GM12878 (cell line): ENCODE results near the gene EMP2. TPM values are rescaled to one million over a fixed set of nuclear protein-coding genes. Genes with fewer than 3 reads are reported as not detected.

Experiments
- CREB1 ChIP-seq: IDR thresholded peaks from 2 replicates; pipeline ENCODE4 v1.6.1; 2012; ENCODE audit warnings: low read depth, mild to moderate bottlenecking, inconsistent platforms
- E2F4 ChIP-seq: IDR thresholded peaks from 2 replicates; pipeline ENCODE4 v1.6.1; 2012; ENCODE audit warnings: low read depth, low read length, improper control_type of control experiment
- EED ChIP-seq: sonication (generic); IDR thresholded peaks from 2 replicates; pipeline ENCODE4 v1.6.1; 2016; ENCODE audit warnings: antibody characterized with exemption, low read depth
- EGR1 ChIP-seq, 2 experiments: IDR thresholded peaks; 1 replicate in 1 of 2; 2 replicates in 1 of 2; pipeline ENCODE4 v1.6.1; 2011 to 2012; ENCODE audit warnings: low read depth in 2 of 2, low read length in 2 of 2, borderline replicate concordance in 1 of 2, mild to moderate bottlenecking in 1 of 2, moderate library complexity in 1 of 2
- GABPA ChIP-seq: IDR thresholded peaks from 2 replicates; pipeline ENCODE4 v1.6.1; 2014; ENCODE audit warnings: antibody characterized with exemption, low read depth, mild to moderate bottlenecking, inconsistent platforms
- IRF4 ChIP-seq: IDR thresholded peaks from 2 replicates; pipeline ENCODE4 v1.6.1; 2011; ENCODE audit warnings: low read depth, low read length
- MEF2A ChIP-seq: IDR thresholded peaks from 2 replicates; pipeline ENCODE4 v1.6.1; 2011; ENCODE audit warnings: low read depth, mild to moderate bottlenecking, low read length, moderate library complexity; ENCODE audit not compliant: insufficient read depth
- POLR2A ChIP-seq: IDR thresholded peaks from 2 replicates; pipeline ENCODE4 v1.6.1; 2011; ENCODE audit warnings: low read depth, mild to moderate bottlenecking, low read length
- PRDM15 ChIP-seq: fragments of 450-650 bp; formaldehyde crosslinking; IDR thresholded peaks from 2 replicates; pipeline ENCODE4 v1.4.0; 2020; ENCODE audit warnings: mild to moderate bottlenecking, moderate library complexity
- RAD51 ChIP-seq: fragments of 450-650 bp; IDR thresholded peaks from 2 replicates; pipeline ENCODE4 v1.6.1; 2016; ENCODE audit warnings: moderate library complexity, mild to moderate bottlenecking, inconsistent platforms
- SIN3A ChIP-seq: IDR thresholded peaks from 2 replicates; pipeline ENCODE4 v1.6.1; 2012; ENCODE audit warnings: low read depth, low read length, improper control_type of control experiment
- SUPT20H ChIP-seq: IDR thresholded peaks from 2 replicates; pipeline ENCODE4 v1.6.1; 2011; ENCODE audit warnings: low read depth, mild to moderate bottlenecking, low read length, moderate library complexity, borderline replicate concordance; ENCODE audit not compliant: control insufficient read depth
- TAF1 ChIP-seq: IDR thresholded peaks from 2 replicates; pipeline ENCODE4 v1.6.1; 2011; ENCODE audit warnings: mild to moderate bottlenecking, low read depth, low read length, borderline replicate concordance
- TCF7 ChIP-seq: IDR thresholded peaks from 2 replicates; pipeline ENCODE4 v1.6.1; 2014; ENCODE audit warnings: antibody characterized with exemption, borderline replicate concordance
- USF2 ChIP-seq: IDR thresholded peaks from 2 replicates; pipeline ENCODE4 v1.6.1; 2011; ENCODE audit warnings: low read depth, low read length, improper control_type of control experiment, borderline replicate concordance
- ZBED1 ChIP-seq: IDR thresholded peaks from 2 replicates; pipeline ENCODE4 v1.6.1; 2016; ENCODE audit warnings: borderline replicate concordance
- ZBTB11 ChIP-seq: fragments of 450-650 bp; formaldehyde crosslinking; IDR thresholded peaks from 2 replicates; pipeline ENCODE4 v1.5.0; 2022; ENCODE audit warnings: mild to moderate bottlenecking, missing genetic modification characterization
- ZBTB33 ChIP-seq: fragments of 450-650 bp; IDR thresholded peaks from 2 replicates; pipeline ENCODE4 v1.6.1; 2017; ENCODE audit warnings: mild to moderate bottlenecking
- ZNF217 ChIP-seq: fragments of 450-650 bp; IDR thresholded peaks from 2 replicates; pipeline ENCODE4 v1.6.1; 2017; ENCODE audit warnings: antibody characterized with exemption, mild to moderate bottlenecking
- ZZZ3 ChIP-seq: IDR thresholded peaks from 2 replicates; pipeline ENCODE4 v1.6.1; 2011; ENCODE audit warnings: low read depth; ENCODE audit not compliant: control insufficient read depth, insufficient read length
- polyA plus RNA-seq, 11 experiments: library from polyadenylated mRNA; depleted of rRNA in 4 of 11; unstranded in 6 of 11; stranded (reverse) in 5 of 11; fragments of >200 nt; fragmentation: Nextera tagmentation in 4 of 11; fragmentation: Illumina TruSeq in 1 of 11; extraction: Ambion mirVana in 4 of 11; extraction: Trizol in 1 of 11; gene quantifications; 1 replicate in 1 of 11; 2 replicates in 10 of 11; pipeline versions ENCODE4 v1.2.1 to v1.2.3, GENCODE V29; 2011 to 2016; ENCODE audit warnings: inconsistent platforms in 2 of 11, missing spikeins in 2 of 11, low read depth in 1 of 11
- total RNA-seq, 4 experiments: library from RNA; depleted of rRNA in 3 of 4; stranded (reverse); fragments of >200 nt in 3 of 4; fragmentation: Illumina TruSeq in 1 of 4; extraction: Trizol in 1 of 4; gene quantifications; 2 replicates each; pipeline versions ENCODE4 v1.2.1 to v1.2.3, GENCODE V29; 2013 to 2021

EMP2 gene
- total and polyA plus RNA-seq, 10 of the 15 experiments (the other 5 are each of a cell fraction or from before 2014, with no cell fraction given) = 0.41 to 10.4 (median 3.8) TPM

- TF ChIP-seq E2F4 = no peak
- TF ChIP-seq IRF4 = no peak
- TF ChIP-seq ZBTB33 = no peak
- no peak for TF ChIP-seq SIN3A
- no peak for TF ChIP-seq RAD51
- TF ChIP-seq PRDM15 (CRISPR knock-in tag) = no peak
- no peak for TF ChIP-seq SUPT20H
- TF ChIP-seq POLR2A = 0 out of 2 replicates have a peak, but pooled peaks have one; percentile 50
- TF ChIP-seq EGR1 (IDR thresholded peaks at IDR 0.05; ENCODE audit: borderline replicate concordance in 1 of 2, low read depth in 2 of 2, low read length in 2 of 2) = no peak
- TF ChIP-seq ZBED1 = no peak
- TF ChIP-seq MEF2A = no peak
- no peak for TF ChIP-seq ZBTB11
- TF ChIP-seq ZZZ3 = no peak
- no peak for TF ChIP-seq TCF7
- 0 out of 2 replicates have a peak, but pooled peaks have one; percentile 15 for TF ChIP-seq TAF1
- no peak for TF ChIP-seq CREB1
- TF ChIP-seq ZNF217 = no peak
- peak; percentile 43; the same call in 1 of the 2 replicates for TF ChIP-seq EED
- TF ChIP-seq USF2 = no peak
- TF ChIP-seq GABPA = 0 out of 2 replicates have a peak, but pooled peaks have one; percentile 42
Measured at GRCh38 chr16:10552998-10553491, 27.4 kb downstream of the EMP2 start (continued).
